Lower leg skin (tissue), 4 donors: Measurements from ENCODE around the gene PET100. TPM values are rescaled to one million over a fixed set of nuclear protein-coding genes. Genes with fewer than 3 reads are reported as not detected.

Experiments used
- DNase-seq, 2 donors: peaks; one replicate each; pipeline ENCODE4 v3.0.0-alpha.2; 2019; ENCODE audit warnings: low spot score in 2 of 2
- H3K4me3 ChIP-seq: fragments of 200-600 bp; sonication (generic); 2 replicates; pipeline ENCODE4 v1.5.1; 2017; ENCODE audit warnings: mild to moderate bottlenecking, low read depth; ENCODE audit not compliant: poor library complexity, severe bottlenecking
- POLR2A ChIP-seq, 2 donors: fragments of 450-650 bp; IDR thresholded peaks; one replicate each; pipeline ENCODE4 v1.6.1; 2016 to 2017; ENCODE audit warnings: antibody characterized with exemption in 2 of 2, mild to moderate bottlenecking in 1 of 2, moderate library complexity in 1 of 2
- WGBS, 2 donors: methylation state at CpG; one replicate each; pipeline ENCODE4 v1.1.5; 2018; 5-methylcytosine and 5-hydroxymethylcytosine counted together
- intact Hi-C: fragments of 100-400 bp; cut with DNase I; formaldehyde crosslinking; loops from one replicate; pipeline ENCODE4 v1.15.0; 2023; ENCODE audit warnings: low total_unique reads
- microRNA-seq, 2 donors: library from miRNA; unstranded; fragments of <30 nt; microRNA quantifications; one replicate each; pipeline ENCODE4, GENCODE V29; 2016; ENCODE audit warnings: borderline replicate concordance in 2 of 2, borderline number of aligned reads in 1 of 2
- total RNA-seq, 4 donors: library from RNA; depleted of rRNA; stranded (reverse); fragments of >200 nt; gene quantifications; one replicate each; pipeline ENCODE4 v1.1.0, GENCODE V29; 2016
- TF ChIP-seq, protein P1 (sequence below), 3 donors: fragments of 450-650 bp; IDR thresholded peaks; one replicate each; pipeline ENCODE4 v1.5.1; 2016; ENCODE audit warnings: antibody characterized with exemption in 3 of 3, mild to moderate bottlenecking in 3 of 3, moderate library complexity in 2 of 3

The PET100 gene
- total RNA-seq, 4 donors from 2014 or later: 9.0 to 267 (median 19.1) TPM

DNA sequence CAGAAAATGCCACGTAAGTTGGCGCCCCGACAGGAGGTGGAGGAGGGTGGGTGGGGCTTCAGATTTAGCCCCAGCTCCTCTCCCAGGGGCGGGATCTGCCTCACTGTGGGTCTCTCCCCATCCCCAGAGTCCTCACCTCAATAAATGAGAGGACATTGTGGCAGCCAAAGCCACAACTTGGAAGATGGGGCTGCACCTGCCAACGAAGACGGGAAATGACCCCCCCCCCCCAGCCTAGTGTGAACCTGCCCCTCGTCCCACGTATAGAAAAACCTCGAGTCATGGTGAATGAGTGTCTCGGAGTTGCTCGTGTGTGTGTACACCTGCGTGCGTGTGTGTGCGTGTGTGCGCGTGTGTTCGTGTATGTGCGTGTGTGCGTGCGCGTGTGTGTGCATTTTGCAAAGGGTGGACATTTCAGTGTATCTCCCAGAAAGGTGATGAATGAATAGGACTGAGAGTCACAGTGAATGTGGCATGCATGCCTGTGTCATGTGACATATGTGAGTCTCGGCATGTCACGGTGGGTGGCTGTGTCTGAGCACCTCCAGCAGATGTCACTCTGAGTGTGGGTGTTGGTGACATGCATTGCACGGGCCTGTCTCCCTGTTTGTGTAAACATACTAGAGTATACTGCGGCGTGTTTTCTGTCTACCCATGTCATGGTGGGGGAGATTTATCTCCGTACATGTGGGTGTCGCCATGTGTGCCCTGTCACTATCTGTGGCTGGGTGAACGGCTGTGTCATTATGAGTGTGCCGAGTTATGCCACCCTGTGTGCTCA lies 49.6 kb downstream of the PET100 start:
- intact Hi-C loops: no loop called here
- no peak for TF ChIP-seq POLR2A (IDR thresholded peaks at IDR 0.05)
- TF ChIP-seq, protein P1, sequence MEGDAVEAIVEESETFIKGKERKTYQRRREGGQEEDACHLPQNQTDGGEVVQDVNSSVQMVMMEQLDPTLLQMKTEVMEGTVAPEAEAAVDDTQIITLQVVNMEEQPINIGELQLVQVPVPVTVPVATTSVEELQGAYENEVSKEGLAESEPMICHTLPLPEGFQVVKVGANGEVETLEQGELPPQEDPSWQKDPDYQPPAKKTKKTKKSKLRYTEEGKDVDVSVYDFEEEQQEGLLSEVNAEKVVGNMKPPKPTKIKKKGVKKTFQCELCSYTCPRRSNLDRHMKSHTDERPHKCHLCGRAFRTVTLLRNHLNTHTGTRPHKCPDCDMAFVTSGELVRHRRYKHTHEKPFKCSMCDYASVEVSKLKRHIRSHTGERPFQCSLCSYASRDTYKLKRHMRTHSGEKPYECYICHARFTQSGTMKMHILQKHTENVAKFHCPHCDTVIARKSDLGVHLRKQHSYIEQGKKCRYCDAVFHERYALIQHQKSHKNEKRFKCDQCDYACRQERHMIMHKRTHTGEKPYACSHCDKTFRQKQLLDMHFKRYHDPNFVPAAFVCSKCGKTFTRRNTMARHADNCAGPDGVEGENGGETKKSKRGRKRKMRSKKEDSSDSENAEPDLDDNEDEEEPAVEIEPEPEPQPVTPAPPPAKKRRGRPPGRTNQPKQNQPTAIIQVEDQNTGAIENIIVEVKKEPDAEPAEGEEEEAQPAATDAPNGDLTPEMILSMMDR (IDR thresholded peaks at IDR 0.05): no peak
- H3K4me3 ChIP-seq: no peak overlapping the region
- 38 to 40% methylated on average over 28 to 30 of the region's 30 CpGs for WGBS, 2 donors
- DNase-seq: no peak

DNA sequence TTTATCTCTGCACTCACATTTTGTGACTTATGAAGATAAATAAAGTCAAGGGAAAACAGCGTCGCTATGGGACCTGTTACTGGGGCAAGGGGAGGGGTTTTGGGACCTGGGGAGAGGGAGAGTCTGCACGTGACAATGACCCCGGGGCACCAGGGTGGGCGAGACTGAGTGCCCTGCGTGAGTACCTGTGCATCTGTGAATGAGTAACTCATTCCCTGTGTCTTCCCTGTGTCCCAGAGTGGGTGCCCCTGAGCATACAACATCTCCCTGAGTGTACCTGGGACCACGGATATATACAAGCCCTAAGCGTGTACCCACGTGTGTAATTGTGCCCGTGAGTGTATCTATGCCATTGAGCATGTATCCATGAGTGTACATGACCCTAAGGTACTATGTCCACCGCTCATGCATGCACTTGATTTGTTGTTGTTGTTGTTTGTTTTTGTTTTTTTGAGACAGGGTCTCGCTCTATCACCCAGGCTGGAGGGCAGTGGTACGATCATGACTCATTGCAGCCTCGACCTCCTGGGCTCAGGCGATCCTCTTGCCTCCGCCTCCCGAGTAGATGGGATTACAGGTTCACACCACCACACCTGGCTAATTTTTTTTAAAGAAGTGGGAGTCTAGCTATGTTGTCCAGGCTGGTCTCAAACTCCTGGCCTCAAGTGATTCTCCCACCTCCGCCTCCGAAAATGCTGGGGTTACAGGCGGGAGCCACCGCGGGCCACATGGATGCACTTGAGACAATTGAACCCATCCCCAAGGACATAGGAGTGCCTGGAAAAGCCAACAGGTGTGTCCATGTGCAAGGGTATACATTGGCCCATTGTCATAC lies 50.4 kb downstream of the PET100 start:
- no peak for TF ChIP-seq POLR2A (IDR thresholded peaks at IDR 0.05)
- TF ChIP-seq, protein P1 (IDR thresholded peaks at IDR 0.05): no peak
- intact Hi-C loops: loop anchor here (2.0 to 10.0 kb wide), 2 partner anchors 111 to 325 kb away; no protein-coding TSS in a partner anchor
- H3K4me3 ChIP-seq: no peak overlapping the region
- 40 to 43% methylated on average over 22 of the region's 22 CpGs for WGBS, 2 donors
- no peak for DNase-seq

DNA sequence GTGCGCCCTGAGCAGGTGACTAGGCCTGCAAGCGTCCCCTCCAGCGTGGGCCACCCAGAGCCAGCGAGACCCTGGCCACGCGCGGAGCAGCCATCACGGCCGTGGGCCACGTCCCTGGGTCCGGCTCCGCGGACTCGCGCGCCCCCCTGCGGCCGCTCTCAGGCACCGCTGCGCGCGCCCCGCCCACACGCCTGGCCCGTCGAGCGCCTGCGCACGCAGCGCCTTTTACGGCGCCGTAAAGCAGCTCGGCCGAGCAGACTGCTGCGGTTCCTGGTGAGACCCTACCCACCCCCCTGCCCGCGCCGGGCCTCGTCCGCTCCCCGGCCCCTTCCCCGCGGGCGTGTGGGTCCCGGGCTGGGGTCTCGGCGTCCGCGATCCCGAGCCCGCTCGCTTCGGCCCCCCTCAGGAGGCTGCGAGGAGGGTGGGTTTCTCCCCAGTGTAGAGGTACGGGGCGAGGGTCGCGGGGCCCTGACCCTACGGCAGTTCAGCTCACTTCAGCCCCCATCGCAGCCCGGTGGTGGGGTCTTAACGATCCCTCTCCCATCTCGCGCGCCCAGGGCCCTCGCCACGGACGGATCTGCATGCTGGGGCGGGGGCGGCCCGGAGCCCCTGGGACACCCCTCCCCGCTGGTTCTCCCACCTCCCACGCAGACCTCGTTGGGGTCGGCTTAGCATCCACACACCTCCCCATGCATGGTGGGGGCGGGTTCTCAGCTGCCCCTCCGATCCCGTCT lies 51.2 kb downstream of the PET100 start, which contains the start of gene TRAPPC5:
Gene TRAPPC5 (plus strand): TSS at position 228 of the 734 bp plus-strand sequence. CDS start 1,421 bp downstream, outside the sequence.
- WGBS, 2 donors: 1 to 2% methylated on average over 23 to 27 of the region's 79 CpGs
- intact Hi-C loops: loop anchor here (2.0 to 10.0 kb wide), 2 partner anchors 112 to 326 kb away; no protein-coding TSS in a partner anchor
- peak; percentile 67 to 96 for DNase-seq
- TF ChIP-seq, protein P1 (IDR thresholded peaks at IDR 0.05): no peak
- no peak for TF ChIP-seq POLR2A (IDR thresholded peaks at IDR 0.05)
- H3K4me3 ChIP-seq: peak within 1 kb of the TSS; percentile 95

Small RNA genes lying within 50 kb of the gene (microRNA-seq; reads per million reads assigned to microRNA genes)
- 0 to 0.68 reads per million in 2 donors for gene MIR6792

Other genes with a start within 250 kb of the PET100 start
- gene PEX11G, start 140.8 kb upstream of the PET100 start, total RNA-seq: 1 to 10 TPM; 3.2 to 8.2 (median 4.7) TPM
- 10 to 100 TPM; 30.4 to 42.8 (median 36.9) TPM for gene ZNF358, start 113.7 kb upstream of the PET100 start, total RNA-seq
- 10 to 100 TPM; 15.2 to 37.7 (median 28.6) TPM for gene MCOLN1, start 107.2 kb upstream of the PET100 start, total RNA-seq
- 10 to 100 TPM; 58.3 to 89.8 (median 71.0) TPM for gene PNPLA6, start 94.1 kb upstream of the PET100 start, total RNA-seq
- gene CAMSAP3, start 33.9 kb upstream of the PET100 start, total RNA-seq: 100 to 1,000 TPM in 3 of 4 donors, 10 to 100 TPM in 1; 75.3 to 174 (median 110) TPM
- 10 to 100 TPM; 55.9 to 99.1 (median 67.7) TPM for gene XAB2, start 248 bp upstream of the PET100 start, total RNA-seq
- 1 to 10 TPM in 3 of 4 donors, not detected in 1; 1.1 to 6.5 (median 4.2) TPM for gene PCP2, start 3.9 kb downstream of the PET100 start, total RNA-seq
- gene STXBP2, start 7.3 kb downstream of the PET100 start, total RNA-seq: 100 to 1,000 TPM in 1 of 4 donors, 10 to 100 TPM in 3; 43.8 to 109 (median 69.9) TPM
- not detected for gene RETN, start 39.3 kb downstream of the PET100 start, total RNA-seq
- not detected for gene MCEMP1, start 47.3 kb downstream of the PET100 start, total RNA-seq
- 100 to 1,000 TPM; 115 to 197 (median 143) TPM for gene TRAPPC5, start 51.0 kb downstream of the PET100 start, total RNA-seq
- gene FCER2, start 72.3 kb downstream of the PET100 start, total RNA-seq: not detected
- gene CLEC4G, start 102.3 kb downstream of the PET100 start, total RNA-seq: 1 to 10 TPM in 1 of 4 donors, under 1 TPM in 1, not detected in 2; 0.36 to 2.3 TPM
- gene CD209, start 117.7 kb downstream of the PET100 start, total RNA-seq: 1 to 10 TPM in 2 of 4 donors, under 1 TPM in 2; 0.55 to 2.1 (median 1.4) TPM
- gene CLEC4M, start 133.4 kb downstream of the PET100 start, total RNA-seq: not detected
- 10 to 100 TPM; 16.2 to 23.3 (median 20.0) TPM for gene EVI5L, start 200.4 kb downstream of the PET100 start, total RNA-seq
- under 1 TPM; 0.72 to 0.93 (median 0.83) TPM for gene PRR36, start 244.6 kb downstream of the PET100 start, total RNA-seq